ENCODE data around the gene SLC39A3. TPM values are rescaled to one million over a fixed set of nuclear protein-coding genes. Genes with fewer than 3 reads are reported as not detected.

SLC39A3 gene
- total RNA-seq, result 24.5 TPM
- long read RNA-seq, transcript SLC39A3-201 (3 exons, 1,502 nt), result major isoform, 27 of 35 reads
- long read RNA-seq, partial matches to known transcripts, result 2 of 35 reads
- long read RNA-seq, other reads (novel, unspliced or antisense), result 3 of 35 reads

- intact Hi-C loops (cut with DNase I), result loop anchor here (1.0 kb wide), 1 partner anchor 76 kb away; no protein-coding TSS in a partner anchor
- ATAC-seq, result peak; percentile 100
- DNase-seq (ENCODE audit: missing footprints), result peak; percentile 96
Measured at GRCh38 chr19:2739602-2740313, at the start of gene SLC39A3. SLC39A3 (minus strand) TSS chr19:2740017; CDS start chr19:2737257, 2,760 bp downstream.

- DNase-seq (ENCODE audit: missing footprints), result no peak
- ATAC-seq, result no peak
- intact Hi-C loops (cut with DNase I), result no loop called here
Measured at GRCh38 chr19:2788237-2788636, 48.4 kb upstream of the SLC39A3 start.

- DNase-seq (ENCODE audit: missing footprints), result no peak
- ATAC-seq, result no peak
- intact Hi-C loops (cut with DNase I), result no loop called here
Measured at GRCh38 chr19:2787115-2787514, 47.3 kb upstream of the SLC39A3 start.

- ATAC-seq, result peak; percentile 94
- intact Hi-C loops (cut with DNase I), result no loop called here
Measured at GRCh38 chr19:2785244-2785997, 45.6 kb upstream of the SLC39A3 start, which contains the start of gene THOP1. THOP1 (plus strand) TSS chr19:2785503; CDS start chr19:2785663, 160 bp downstream.

GRCh38 chr19:2783781-2784145 is 43.9 kb upstream of the SLC39A3 start:
- ATAC-seq (no peak), DNase-seq (ENCODE audit: missing footprints) (no peak)
- intact Hi-C loops (cut with DNase I), result no loop called here

More at GRCh38 chr19:2785244-2785997, 45.6 kb upstream of the SLC39A3 start, which contains the start of gene THOP1:
- DNase-seq (ENCODE audit: missing footprints), result peak; percentile 100

- peak; percentile 91 for ATAC-seq
- intact Hi-C loops (cut with DNase I), result no loop called here
- DNase-seq (ENCODE audit: missing footprints), result peak; percentile 98
Measured at GRCh38 chr19:2782936-2783780, 43.3 kb upstream of the SLC39A3 start, which contains the start of gene SGTA. SGTA (minus strand) TSS chr19:2783273; CDS start chr19:2769068, 14,205 bp downstream.

GRCh38 chr19:2782329-2782935 is 42.6 kb upstream of the SLC39A3 start:
- ATAC-seq, result no peak
- DNase-seq (ENCODE audit: missing footprints), result no peak
- intact Hi-C loops (cut with DNase I), result no loop called here

- no peak for DNase-seq (ENCODE audit: missing footprints)
- intact Hi-C loops (cut with DNase I), result no loop called here
- no peak for ATAC-seq
Measured at GRCh38 chr19:2780284-2780683, 40.5 kb upstream of the SLC39A3 start.

GRCh38 chr19:2779121-2779740 is 39.4 kb upstream of the SLC39A3 start:
- intact Hi-C loops (cut with DNase I), result no loop called here
- no peak for ATAC-seq

GRCh38 chr19:2777952-2778683 is 38.3 kb upstream of the SLC39A3 start:
- intact Hi-C loops (cut with DNase I), result no loop called here
- DNase-seq (ENCODE audit: missing footprints) (no peak), ATAC-seq (no peak)

More at GRCh38 chr19:2779121-2779740, 39.4 kb upstream of the SLC39A3 start:
- no peak for DNase-seq (ENCODE audit: missing footprints)

GRCh38 chr19:2775556-2776430 is 36.0 kb upstream of the SLC39A3 start:
- ATAC-seq (peak; percentile 36), DNase-seq (ENCODE audit: missing footprints) (peak; percentile 89)
- intact Hi-C loops (cut with DNase I), result no loop called here

- DNase-seq (ENCODE audit: missing footprints), result peak; percentile 54
- ATAC-seq, result peak; percentile 0
- intact Hi-C loops (cut with DNase I), result loop anchor here (1.0 kb wide), 1 partner anchor 22 kb away; no protein-coding TSS in a partner anchor
Measured at GRCh38 chr19:2774953-2775555, 35.2 kb upstream of the SLC39A3 start.

- intact Hi-C loops (cut with DNase I), result loop anchor here (1.0 kb wide), 1 partner anchor 23 kb away; no protein-coding TSS in a partner anchor
- ATAC-seq (peak; percentile 48), DNase-seq (ENCODE audit: missing footprints) (peak; percentile 72)
Measured at GRCh38 chr19:2774083-2774679, 34.4 kb upstream of the SLC39A3 start.

- intact Hi-C loops (cut with DNase I), result no loop called here
- DNase-seq (ENCODE audit: missing footprints) (peak; percentile 67), ATAC-seq (peak; percentile 14)
Measured at GRCh38 chr19:2771786-2772674, 32.2 kb upstream of the SLC39A3 start.
